Endothelial cell of umbilical vein (primary cell): Measurements from ENCODE around the gene SPACA4. TPM values are rescaled to one million over a fixed set of nuclear protein-coding genes. Genes with fewer than 3 reads are reported as not detected.

Experiments used
- BruUV-seq: library from RNA; stranded (reverse); fragments of 400-500 nt; replicated peaks from 2 replicates; lab custom pipeline; 2021; lab: Mats Ljungman, UMichigan
- CTCF ChIA-PET: fragments of 300-600, 350-600 bp; sonication (Branson Sonifier 250); formaldehyde crosslinking; loops from one replicate; lab custom pipeline; 2021; ENCODE audit warnings: antibody characterized with exemption, inconsistent platforms; lab: Charles Lee
- POLR2A ChIA-PET: fragments of 300-600, 350-600 bp; sonication (Branson Sonifier 250); formaldehyde crosslinking; loops from one replicate; lab custom pipeline; 2021; ENCODE audit warnings: antibody characterized with exemption, inconsistent platforms; lab: Charles Lee
- DNase-seq: peaks from one replicate; pipeline ENCODE4 v3.0.0-alpha.2; 2011; ENCODE audit warnings: low read depth, low spot score
- FAIRE-seq: peaks from 2 replicates; lab custom pipeline; 2011; peaks lifted over from hg19 to GRCh38; lab: Jason Lieb, UNC
- H2AFZ ChIP-seq: 2 replicates; pipeline ENCODE4 v1.6.0; 2012; ENCODE audit warnings: low read depth, low read length, control low read depth, inconsistent platforms
- H3K27ac ChIP-seq: 2 replicates; pipeline ENCODE4 v1.5.1; 2011; ENCODE audit warnings: low read depth, mild to moderate bottlenecking, control low read depth, low read length, moderate library complexity; ENCODE audit not compliant: insufficient read depth
- H3K27me3 ChIP-seq, 2 experiments: 2 replicates each; pipeline versions ENCODE4 v1.6.0 to v1.6.1; 2011; ENCODE audit warnings: low read length in 2 of 2, mixed read lengths in 1 of 2; ENCODE audit not compliant: control insufficient read depth in 2 of 2, insufficient read depth in 2 of 2
- H3K36me3 ChIP-seq, 2 experiments: 2 replicates in 1 of 2; 3 replicates in 1 of 2; pipeline ENCODE4 v1.5.1; 2011; ENCODE audit warnings: low read length in 2 of 2, mild to moderate bottlenecking in 1 of 2, moderate library complexity in 1 of 2; ENCODE audit not compliant: control insufficient read depth in 2 of 2, insufficient read depth in 2 of 2; ENCODE audit errors: extremely low read depth in 1 of 2
- H3K4me1 ChIP-seq: 3 replicates; pipeline ENCODE4 v1.5.1; 2011; ENCODE audit warnings: mild to moderate bottlenecking, low read length; ENCODE audit not compliant: control insufficient read depth, insufficient read depth; ENCODE audit errors: extremely low read depth
- H3K4me2 ChIP-seq: 2 replicates; pipeline ENCODE4 v1.6.1; 2011; ENCODE audit warnings: low read length, control low read depth, mixed read lengths; ENCODE audit not compliant: insufficient read depth
- H3K4me3 ChIP-seq, 3 experiments: fragments of 200-600 bp in 1 of 3; sonication (generic), shearing (Covaris generic) in 1 of 3; replicated peaks in 1 of 3; 2 replicates each; pipeline ENCODE4 v1.5.1; 2011 to 2016; ENCODE audit warnings: control low read depth in 3 of 3, low read length in 3 of 3, mild to moderate bottlenecking in 2 of 3, inconsistent platforms in 1 of 3, low read depth in 1 of 3, moderate library complexity in 1 of 3; ENCODE audit not compliant: insufficient read depth in 1 of 3
- H3K79me2 ChIP-seq: 2 replicates; pipeline ENCODE4 v1.6.0; 2012; ENCODE audit warnings: low read length, inconsistent platforms; ENCODE audit not compliant: control insufficient read depth, insufficient read depth
- H3K9ac ChIP-seq: replicated peaks from 2 replicates; pipeline ENCODE3; 2011; ENCODE audit warnings: low read length, control low read depth; ENCODE audit not compliant: insufficient read depth; ENCODE audit errors: extremely low read depth
- H3K9me1 ChIP-seq: replicated peaks from 3 replicates; pipeline ENCODE4 v1.6.0; 2011; ENCODE audit warnings: mild to moderate bottlenecking, low read length; ENCODE audit not compliant: control insufficient read depth, insufficient read depth; ENCODE audit errors: extremely low read depth
- H3K9me3 ChIP-seq: replicated peaks from 2 replicates; pipeline ENCODE4 v1.5.1; 2012; ENCODE audit warnings: low read length, inconsistent platforms; ENCODE audit not compliant: control insufficient read depth, insufficient read depth
- H4K20me1 ChIP-seq: replicated peaks from 2 replicates; pipeline ENCODE3; 2011; ENCODE audit warnings: mild to moderate bottlenecking, low read length; ENCODE audit not compliant: control insufficient read depth, insufficient read depth; ENCODE audit errors: extremely low read depth
- CTCF ChIP-seq, 2 donors: IDR thresholded peaks; 1 replicate in 1 of 2; 2 replicates in 1 of 2; pipeline ENCODE4 v1.5.1; 2011; ENCODE audit warnings: low read length in 2 of 2, mild to moderate bottlenecking in 2 of 2, moderate library complexity in 2 of 2, control low read depth in 1 of 2, inconsistent platforms in 1 of 2, low read depth in 1 of 2; ENCODE audit not compliant: insufficient read depth in 1 of 2; ENCODE audit errors: extremely low read depth in 1 of 2
- EZH2 ChIP-seq: IDR thresholded peaks from 2 replicates; pipeline ENCODE4 v1.6.1; 2012; ENCODE audit warnings: borderline replicate concordance, low read depth, mild to moderate bottlenecking, moderate library complexity, low read length, inconsistent platforms; ENCODE audit not compliant: severe bottlenecking
- FOS ChIP-seq: IDR thresholded peaks from 2 replicates; pipeline ENCODE4 v1.6.1; 2011; ENCODE audit warnings: mild to moderate bottlenecking, low read length, moderate library complexity, borderline replicate concordance; ENCODE audit not compliant: insufficient read depth
- GATA2 ChIP-seq: IDR thresholded peaks from 2 replicates; pipeline ENCODE4 v1.7.0; 2011; ENCODE audit warnings: low read depth, mild to moderate bottlenecking, moderate library complexity, mixed read lengths, low read length; ENCODE audit not compliant: insufficient read length, insufficient read depth
- JUN ChIP-seq: IDR thresholded peaks from 2 replicates; pipeline ENCODE4 v1.6.1; 2011; ENCODE audit warnings: borderline replicate concordance, low read depth; ENCODE audit not compliant: insufficient read length, insufficient read depth
- MAX ChIP-seq: IDR thresholded peaks from 2 replicates; pipeline ENCODE4 v1.6.1; 2011; ENCODE audit not compliant: insufficient read depth, insufficient read length
- MYC ChIP-seq: IDR thresholded peaks from one replicate; pipeline ENCODE4 v1.6.1; 2011; ENCODE audit warnings: mild to moderate bottlenecking, low read depth, low read length
- POLR2A ChIP-seq: IDR thresholded peaks from 2 replicates; pipeline ENCODE4 v1.6.1; 2012; ENCODE audit warnings: low read depth, mild to moderate bottlenecking, control low read depth, low read length
- POLR2AphosphoS5 ChIP-seq: IDR thresholded peaks from 2 replicates; pipeline ENCODE4 v1.6.1; 2012; ENCODE audit warnings: low read depth, mild to moderate bottlenecking, control low read depth, low read length, moderate library complexity; ENCODE audit not compliant: insufficient read depth
- dilution Hi-C: fragments of 300-500 bp; cut with MboI; formaldehyde crosslinking; loops from one replicate; pipeline ENCODE4 v1.15.0; 2019; ENCODE audit warnings: low sequenced_read_pairs; ENCODE audit not compliant: extremely low pct_ligation_motif_present
- intact Hi-C: fragments of 100-400 bp; cut with micrococcal nuclease; formaldehyde crosslinking; loops from one replicate; pipeline ENCODE4 v1.10.0; 2022
- polyA plus RNA-seq, 4 experiments: library from polyadenylated mRNA; depleted of rRNA in 3 of 4; stranded (reverse) in 3 of 4; unstranded in 1 of 4; fragments of >200 nt; gene quantifications; 2 replicates each; pipeline versions ENCODE4 v1.2.1 to v1.2.3, GENCODE V29; 2011 to 2012; ENCODE audit warnings: missing spikeins in 1 of 4
- total RNA-seq: library from RNA; stranded (reverse); gene quantifications from 2 replicates; pipeline ENCODE4 v1.2.3, GENCODE V29; 2021

SPACA4 gene
- total and polyA plus RNA-seq, 2 donors (not counting 3 experiments of a cell fraction or from before 2014, with no cell fraction given): not detected

GRCh38 chr19:48642862-48643261, 36.3 kb downstream of the SPACA4 start:
- FAIRE-seq (no peak), DNase-seq (no peak)
- CTCF ChIA-PET: no interaction called here
- intact Hi-C loops (no loop called here), dilution Hi-C loops (no loop called here)
- no peaks in the 10 kb centered on the region for H3K36me3 ChIP-seq
- H3K27me3 ChIP-seq: peaks cover 2% of the 10 kb centered on the region in 2 experiments
- no peaks in the 10 kb centered on the region for H3K9me1 ChIP-seq
- no peak overlapping the region for H3K9ac ChIP-seq
- H3K4me3 ChIP-seq: no peak overlapping the region
- no peak overlapping the region for H2AFZ ChIP-seq
- no TSS peak for BruUV-seq
- no peak overlapping the region for H3K4me2 ChIP-seq
- H3K9me3 ChIP-seq: no peaks in the 10 kb centered on the region
- peaks cover 9% of the 10 kb centered on the region for H3K4me1 ChIP-seq
- no peaks in the 10 kb centered on the region for H3K79me2 ChIP-seq
- H4K20me1 ChIP-seq: no peaks in the 10 kb centered on the region
- H3K27ac ChIP-seq: no peak overlapping the region
- POLR2A ChIA-PET: no interaction called here
- no peak for TF ChIP-seq POLR2AphosphoS5
- TF ChIP-seq MYC: no peak
- no peak for TF ChIP-seq FOS
- TF ChIP-seq CTCF (IDR thresholded peaks at IDR 0.05; ENCODE audit: extremely low read depth in 1 of 2, insufficient read depth in 1 of 2, low read depth in 1 of 2, low read length in 2 of 2): no peak
- no peak for TF ChIP-seq MAX
- no peak for TF ChIP-seq EZH2
- TF ChIP-seq POLR2A: no peak
- no peak for TF ChIP-seq JUN
- TF ChIP-seq GATA2: no peak
